ENCODE data around the gene YAP1.

DNA sequence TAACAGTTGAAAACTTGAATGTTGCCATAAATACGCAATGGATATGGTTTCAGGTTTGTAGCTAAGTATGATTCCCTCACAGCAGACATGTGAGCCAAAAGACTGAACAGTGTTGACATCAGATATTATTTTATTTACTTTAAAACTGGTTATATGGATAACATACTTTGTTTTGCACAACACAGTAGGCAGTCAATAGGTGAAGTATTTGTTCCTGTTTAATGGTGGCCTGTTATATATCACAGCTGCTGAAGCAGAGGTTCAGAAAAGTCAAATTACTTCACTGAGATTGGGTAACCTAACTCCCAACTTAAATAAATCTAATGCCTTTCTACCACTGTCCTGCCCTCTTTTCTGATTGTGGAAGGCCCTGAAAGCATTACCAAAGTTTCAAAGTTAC is 44.6 kb downstream of the YAP1 start:
- TF ChIP-seq, protein P1, sequence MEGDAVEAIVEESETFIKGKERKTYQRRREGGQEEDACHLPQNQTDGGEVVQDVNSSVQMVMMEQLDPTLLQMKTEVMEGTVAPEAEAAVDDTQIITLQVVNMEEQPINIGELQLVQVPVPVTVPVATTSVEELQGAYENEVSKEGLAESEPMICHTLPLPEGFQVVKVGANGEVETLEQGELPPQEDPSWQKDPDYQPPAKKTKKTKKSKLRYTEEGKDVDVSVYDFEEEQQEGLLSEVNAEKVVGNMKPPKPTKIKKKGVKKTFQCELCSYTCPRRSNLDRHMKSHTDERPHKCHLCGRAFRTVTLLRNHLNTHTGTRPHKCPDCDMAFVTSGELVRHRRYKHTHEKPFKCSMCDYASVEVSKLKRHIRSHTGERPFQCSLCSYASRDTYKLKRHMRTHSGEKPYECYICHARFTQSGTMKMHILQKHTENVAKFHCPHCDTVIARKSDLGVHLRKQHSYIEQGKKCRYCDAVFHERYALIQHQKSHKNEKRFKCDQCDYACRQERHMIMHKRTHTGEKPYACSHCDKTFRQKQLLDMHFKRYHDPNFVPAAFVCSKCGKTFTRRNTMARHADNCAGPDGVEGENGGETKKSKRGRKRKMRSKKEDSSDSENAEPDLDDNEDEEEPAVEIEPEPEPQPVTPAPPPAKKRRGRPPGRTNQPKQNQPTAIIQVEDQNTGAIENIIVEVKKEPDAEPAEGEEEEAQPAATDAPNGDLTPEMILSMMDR (conservative IDR thresholded peaks at IDR 0.05; ENCODE audit: low read depth, low read length): no peak
- TF ChIP-seq EZH2 (IDR thresholded peaks at IDR 0.05; ENCODE audit: borderline replicate concordance, low read depth, low read length, poor library complexity, severe bottlenecking): no peak
